Astrocyte (in vitro differentiated cells and primary cell): Measurements from ENCODE around the gene IFNL2. TPM values are rescaled to one million over a fixed set of nuclear protein-coding genes. Genes with fewer than 3 reads are reported as not detected.

Experiments
- DNase-seq: peaks from one replicate; pipeline ENCODE4 v3.0.0-alpha.2; 2010; ENCODE audit warnings: low read depth
- FAIRE-seq: peaks from 2 replicates; lab custom pipeline; 2011; peaks lifted over from hg19 to GRCh38; lab: Jason Lieb, UNC
- H2AFZ ChIP-seq: 2 replicates; pipeline ENCODE4 v1.6.0; 2012; ENCODE audit warnings: low read depth, low read length, inconsistent platforms
- H3K27ac ChIP-seq: 2 replicates; pipeline ENCODE4 v1.5.1; 2011; ENCODE audit warnings: low read depth, low read length, inconsistent platforms
- H3K27me3 ChIP-seq: 2 replicates; pipeline ENCODE4 v1.6.0; 2011; ENCODE audit warnings: low read length, inconsistent platforms; ENCODE audit not compliant: insufficient read depth
- H3K36me3 ChIP-seq: 2 replicates; pipeline ENCODE4 v1.5.1; 2011; ENCODE audit warnings: low read length, inconsistent platforms; ENCODE audit not compliant: insufficient read depth
- H3K4me1 ChIP-seq: 2 replicates; pipeline ENCODE4 v1.5.1; 2011; ENCODE audit warnings: low read length, inconsistent platforms; ENCODE audit not compliant: insufficient read depth
- H3K4me2 ChIP-seq: 2 replicates; pipeline ENCODE4 v1.6.0; 2012; ENCODE audit warnings: low read length, inconsistent platforms
- H3K4me3 ChIP-seq: 2 replicates; pipeline ENCODE4 v1.5.1; 2011; ENCODE audit warnings: low read depth, mild to moderate bottlenecking, low read length, inconsistent platforms; ENCODE audit not compliant: insufficient read depth
- H3K79me2 ChIP-seq: 2 replicates; pipeline ENCODE4 v1.6.0; 2012; ENCODE audit warnings: mild to moderate bottlenecking, low read length, inconsistent platforms; ENCODE audit not compliant: insufficient read depth
- H3K9ac ChIP-seq: 2 replicates; pipeline ENCODE4 v1.6.0; 2012; ENCODE audit warnings: mild to moderate bottlenecking, low read length, inconsistent platforms
- H3K9me3 ChIP-seq: 2 replicates; pipeline ENCODE4 v1.5.1; 2012; ENCODE audit warnings: low read depth, mild to moderate bottlenecking, low read length, inconsistent platforms; ENCODE audit not compliant: insufficient read depth
- H4K20me1 ChIP-seq: 2 replicates; pipeline ENCODE4 v1.6.0; 2012; ENCODE audit warnings: low read length, inconsistent platforms; ENCODE audit not compliant: insufficient read depth
- H3K27ac Mint-ChIP-seq: one replicate; pipeline ENCODE4 v1.8.0; 2021; ENCODE audit warnings: mild to moderate bottlenecking, mixed read lengths; ENCODE audit not compliant: unreplicated experiment
- H3K27me3 Mint-ChIP-seq: one replicate; pipeline ENCODE4 v1.8.0; 2021; ENCODE audit warnings: low read depth, mixed read lengths; ENCODE audit not compliant: unreplicated experiment
- H3K36me3 Mint-ChIP-seq: one replicate; pipeline ENCODE4 v1.8.0; 2021; ENCODE audit warnings: low read depth, mixed read lengths; ENCODE audit not compliant: unreplicated experiment
- H3K4me1 Mint-ChIP-seq: one replicate; pipeline ENCODE4 v1.8.0; 2021; ENCODE audit warnings: low read depth, mixed read lengths; ENCODE audit not compliant: unreplicated experiment
- H3K4me3 Mint-ChIP-seq: one replicate; pipeline ENCODE4 v1.8.0; 2021; ENCODE audit warnings: mild to moderate bottlenecking, moderate library complexity, mixed read lengths; ENCODE audit not compliant: unreplicated experiment
- H3K9me3 Mint-ChIP-seq: one replicate; pipeline ENCODE4 v1.8.0; 2021; ENCODE audit warnings: mild to moderate bottlenecking, mixed read lengths; ENCODE audit not compliant: unreplicated experiment
- EZH2 ChIP-seq: IDR thresholded peaks from 2 replicates; pipeline ENCODE4 v1.6.1; 2012; ENCODE audit warnings: mild to moderate bottlenecking, low read length, inconsistent platforms; ENCODE audit not compliant: insufficient read depth
- total RNA-seq: library from RNA; stranded (reverse); gene quantifications from 2 replicates; pipeline ENCODE4 v1.2.1, GENCODE V29; 2021
- TF ChIP-seq, protein P1 (sequence below): IDR thresholded peaks from 2 replicates; pipeline ENCODE4 v1.5.1; 2011; ENCODE audit warnings: low read depth, mild to moderate bottlenecking, inconsistent platforms, low read length, moderate library complexity; ENCODE audit not compliant: insufficient read depth

Gene IFNL2
- total RNA-seq, 1 donor from 2014 or later = not detected

- Mint-ChIP-seq H3K4me1 (peaks cover 15% of the 10 kb centered on the region), H3K27ac (no peak overlapping the region), H3K4me3 (no peak overlapping the region), H3K36me3 (no peaks in the 10 kb centered on the region), H3K9me3 (peaks cover 1% of the 10 kb centered on the region), H3K27me3 (peaks cover 22% of the 10 kb centered on the region)
- H3K4me2 ChIP-seq = no peak overlapping the region
- FAIRE-seq (no peak), DNase-seq (no peak)
- no peaks in the 10 kb centered on the region for H4K20me1 ChIP-seq
- H3K79me2 ChIP-seq = no peaks in the 10 kb centered on the region
- H3K27ac ChIP-seq = no peak overlapping the region
- H3K4me3 ChIP-seq = no peak overlapping the region
- H3K36me3 ChIP-seq = no peaks in the 10 kb centered on the region
- peaks cover 23% of the 10 kb centered on the region for H3K27me3 ChIP-seq
- TF ChIP-seq, protein P1, sequence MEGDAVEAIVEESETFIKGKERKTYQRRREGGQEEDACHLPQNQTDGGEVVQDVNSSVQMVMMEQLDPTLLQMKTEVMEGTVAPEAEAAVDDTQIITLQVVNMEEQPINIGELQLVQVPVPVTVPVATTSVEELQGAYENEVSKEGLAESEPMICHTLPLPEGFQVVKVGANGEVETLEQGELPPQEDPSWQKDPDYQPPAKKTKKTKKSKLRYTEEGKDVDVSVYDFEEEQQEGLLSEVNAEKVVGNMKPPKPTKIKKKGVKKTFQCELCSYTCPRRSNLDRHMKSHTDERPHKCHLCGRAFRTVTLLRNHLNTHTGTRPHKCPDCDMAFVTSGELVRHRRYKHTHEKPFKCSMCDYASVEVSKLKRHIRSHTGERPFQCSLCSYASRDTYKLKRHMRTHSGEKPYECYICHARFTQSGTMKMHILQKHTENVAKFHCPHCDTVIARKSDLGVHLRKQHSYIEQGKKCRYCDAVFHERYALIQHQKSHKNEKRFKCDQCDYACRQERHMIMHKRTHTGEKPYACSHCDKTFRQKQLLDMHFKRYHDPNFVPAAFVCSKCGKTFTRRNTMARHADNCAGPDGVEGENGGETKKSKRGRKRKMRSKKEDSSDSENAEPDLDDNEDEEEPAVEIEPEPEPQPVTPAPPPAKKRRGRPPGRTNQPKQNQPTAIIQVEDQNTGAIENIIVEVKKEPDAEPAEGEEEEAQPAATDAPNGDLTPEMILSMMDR = no peak
- no peak for TF ChIP-seq EZH2
- no peak overlapping the region for H2AFZ ChIP-seq
- no peaks in the 10 kb centered on the region for H3K4me1 ChIP-seq
- H3K9me3 ChIP-seq = no peaks in the 10 kb centered on the region
- no peak overlapping the region for H3K9ac ChIP-seq
These were observed 31.6 kb downstream of the IFNL2 start for GRCh38 chr19:39299832-39300231.

GRCh38 chr19:39301021-39301420 lies 32.8 kb downstream of the IFNL2 start:
- Mint-ChIP-seq H3K4me3 (peak overlapping the region; percentile 45), H3K4me1 (peaks cover 25% of the 10 kb centered on the region), H3K9me3 (peaks cover 1% of the 10 kb centered on the region), H3K27me3 (peaks cover 19% of the 10 kb centered on the region), H3K27ac (no peak overlapping the region), H3K36me3 (no peaks in the 10 kb centered on the region)
- Histone ChIP-seq H3K27ac (no peak overlapping the region), H3K9me3 (no peaks in the 10 kb centered on the region), H3K4me1 (no peaks in the 10 kb centered on the region), H3K27me3 (peaks cover 35% of the 10 kb centered on the region), H3K79me2 (no peaks in the 10 kb centered on the region), H2AFZ (no peak overlapping the region), H3K36me3 (no peaks in the 10 kb centered on the region), H4K20me1 (no peaks in the 10 kb centered on the region), H3K4me2 (no peak overlapping the region), H3K9ac (no peak overlapping the region), H3K4me3 (no peak overlapping the region)
- FAIRE-seq (no peak), DNase-seq (no peak)
- TF ChIP-seq EZH2 = no peak
- TF ChIP-seq, protein P1 = no peak

DNA sequence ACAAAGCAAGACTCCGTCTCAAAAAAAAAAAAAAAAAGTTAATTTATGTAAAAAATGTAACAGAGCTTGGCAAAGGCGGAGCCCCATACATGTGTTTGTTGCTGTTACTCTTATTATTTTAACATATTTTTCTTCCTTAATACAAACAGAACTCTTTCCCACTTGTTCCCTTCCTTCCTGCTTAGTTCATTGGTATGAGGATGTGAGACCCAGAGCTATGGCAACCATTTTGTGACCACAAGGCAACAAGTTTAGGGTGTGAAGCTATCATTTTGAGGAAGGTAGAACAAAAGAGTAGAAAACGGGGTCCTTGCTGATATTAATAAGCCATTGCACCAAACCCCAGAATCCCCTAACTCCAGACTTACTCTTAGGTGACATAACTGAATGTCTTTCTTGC lies 33.4 kb downstream of the IFNL2 start:
- DNase-seq (no peak), FAIRE-seq (no peak)
- Histone ChIP-seq H2AFZ (no peak overlapping the region), H3K27ac (no peak overlapping the region), H3K9ac (no peak overlapping the region), H3K4me1 (no peaks in the 10 kb centered on the region), H3K4me3 (no peak overlapping the region), H3K4me2 (no peak overlapping the region), H3K9me3 (no peaks in the 10 kb centered on the region), H4K20me1 (no peaks in the 10 kb centered on the region), H3K36me3 (no peaks in the 10 kb centered on the region), H3K79me2 (no peaks in the 10 kb centered on the region), H3K27me3 (peaks cover 40% of the 10 kb centered on the region)
- Mint-ChIP-seq H3K9me3 (peaks cover 1% of the 10 kb centered on the region), H3K4me1 (peaks cover 30% of the 10 kb centered on the region), H3K27me3 (peaks cover 13% of the 10 kb centered on the region), H3K4me3 (no peak overlapping the region), H3K27ac (no peak overlapping the region), H3K36me3 (no peaks in the 10 kb centered on the region)
- TF ChIP-seq EZH2 = no peak
- TF ChIP-seq, protein P1 = no peak
